COLO829 (cell line): Measurements from ENCODE around the gene PLSCR2.
"Not testable (repeated sequence)": the region's sequence is repeated elsewhere in the genome, so short reads cannot be mapped to it uniquely, and the experiment has no call there.

Experiments used
- DNase-seq: peaks from one replicate; pipeline ENCODE4 v3.0.0; 2012; ENCODE audit warnings: low spot score

The PLSCR2 gene

GRCh38 chr3:146416366-146416765 lies 53.0 kb downstream of the PLSCR2 start:
- no peak for DNase-seq

GRCh38 chr3:146414010-146414409 lies 55.4 kb downstream of the PLSCR2 start:
- DNase-seq, result no peak

- not testable (repeated sequence) for DNase-seq
Measured at GRCh38 chr3:146412711-146413110, 56.6 kb downstream of the PLSCR2 start.

GRCh38 chr3:146407956-146408355 lies 61.4 kb downstream of the PLSCR2 start:
- DNase-seq, result no peak

GRCh38 chr3:146404436-146404835 lies 64.9 kb downstream of the PLSCR2 start:
- no peak for DNase-seq

GRCh38 chr3:146403792-146404191 lies 65.6 kb downstream of the PLSCR2 start:
- DNase-seq, result no peak

GRCh38 chr3:146396792-146397191 lies 72.6 kb downstream of the PLSCR2 start:
- no peak for DNase-seq

- no peak for DNase-seq
Measured at GRCh38 chr3:146395164-146395563, 74.2 kb downstream of the PLSCR2 start.

GRCh38 chr3:146390957-146391356 lies 78.4 kb downstream of the PLSCR2 start:
- DNase-seq, result no peak

GRCh38 chr3:146390006-146390772 lies 79.2 kb downstream of the PLSCR2 start:
- DNase-seq, result no peak

GRCh38 chr3:146387566-146387965 lies 81.8 kb downstream of the PLSCR2 start:
- DNase-seq, result no peak

GRCh38 chr3:146386936-146387335 lies 82.4 kb downstream of the PLSCR2 start:
- DNase-seq, result no peak

- DNase-seq, result no peak
Measured at GRCh38 chr3:146384786-146385185, 84.6 kb downstream of the PLSCR2 start.
